ENCODE results near the gene STS.

The STS gene

GRCh38 chrX:7190157-7190556 is 42.6 kb downstream of the STS start:
- no peak for DNase-seq

- DNase-seq = no peak
Observed at GRCh38 chrX:7191681-7192110, 44.2 kb downstream of the STS start.

- no peak for DNase-seq
Observed at GRCh38 chrX:7192871-7193270, 45.4 kb downstream of the STS start.

GRCh38 chrX:7194606-7195005 is 47.1 kb downstream of the STS start:
- DNase-seq = no peak
